K562 (cell line): ENCODE results near the gene KCND3. TPM values are rescaled to one million over a fixed set of nuclear protein-coding genes. Genes with fewer than 3 reads are reported as not detected.

ENCODE experiments used
- ATF1 ChIP-seq, 2 experiments: fragments of 450-650 bp in 1 of 2; IDR thresholded peaks; 2 replicates each; pipeline ENCODE4 v1.6.1; 2016; ENCODE audit warnings: missing compliant biosample characterization in 1 of 2, missing genetic modification characterization in 1 of 2
- BDP1 ChIP-seq: IDR thresholded peaks from 3 replicates; pipeline ENCODE4 v1.6.1; 2011; ENCODE audit not compliant: insufficient read length, insufficient read depth
- CBX1 ChIP-seq: sonication (generic); IDR thresholded peaks from 2 replicates; pipeline ENCODE4 v1.6.1; 2016; ENCODE audit warnings: antibody characterized with exemption, low read depth, mild to moderate bottlenecking
- CCNT2 ChIP-seq: IDR thresholded peaks from 2 replicates; pipeline ENCODE4 v1.6.1; 2011; ENCODE audit warnings: borderline replicate concordance, low read depth, mild to moderate bottlenecking, moderate library complexity, mixed read lengths, low read length; ENCODE audit not compliant: insufficient read length; ENCODE audit errors: extremely low read depth
- ETS2 ChIP-seq: IDR thresholded peaks from 2 replicates; pipeline ENCODE4 v1.6.1; 2016; ENCODE audit warnings: borderline replicate concordance, missing genetic modification characterization, mild to moderate bottlenecking, moderate library complexity, missing compliant biosample characterization; ENCODE audit not compliant: poor library complexity, severe bottlenecking
- JUNB ChIP-seq: fragments of 450-650 bp; formaldehyde crosslinking; conservative IDR thresholded peaks from 2 replicates; pipeline ENCODE4 v1.4.0; 2020; ENCODE audit warnings: mild to moderate bottlenecking
- MIER1 ChIP-seq: fragments of 450-650 bp; IDR thresholded peaks from 2 replicates; pipeline ENCODE4 v1.6.1; 2016; ENCODE audit warnings: antibody characterized with exemption, mild to moderate bottlenecking, low read depth
- NFXL1 ChIP-seq: fragments of 450-650 bp; formaldehyde crosslinking; IDR thresholded peaks from 2 replicates; pipeline ENCODE4 v1.4.0; 2021; ENCODE audit warnings: mild to moderate bottlenecking
- NONO ChIP-seq, 2 experiments: fragments of 200-400 bp in 1 of 2; fragments of 450-650 bp in 1 of 2; formaldehyde crosslinking in 1 of 2; IDR thresholded peaks; 2 replicates each; pipeline ENCODE4 v1.6.1; 2017; ENCODE audit warnings: low read depth in 2 of 2, mild to moderate bottlenecking in 2 of 2, moderate library complexity in 2 of 2, low read length in 1 of 2
- NR4A1 ChIP-seq, 2 experiments: fragments of 250-450 bp in 1 of 2; fragments of 450-650 bp in 1 of 2; sonication (Bioruptor Pico) in 1 of 2; IDR thresholded peaks; 2 replicates each; pipeline versions ENCODE4 v1.4.0 to v1.6.1; 2016 to 2020; ENCODE audit warnings: mild to moderate bottlenecking in 2 of 2, missing compliant biosample characterization in 1 of 2, missing genetic modification characterization in 1 of 2, moderate library complexity in 1 of 2
- RFX7 ChIP-seq: fragments of 250-450 bp; sonication (Bioruptor Pico); IDR thresholded peaks from 2 replicates; pipeline ENCODE4 v1.5.1; 2021; ENCODE audit warnings: mild to moderate bottlenecking
- SIX5 ChIP-seq, 2 experiments: IDR thresholded peaks; 2 replicates each; pipeline ENCODE4 v1.6.1; 2011; ENCODE audit warnings: low read length in 2 of 2, borderline replicate concordance in 1 of 2, low read depth in 1 of 2, mild to moderate bottlenecking in 1 of 2, moderate library complexity in 1 of 2; ENCODE audit not compliant: insufficient read depth in 1 of 2
- TAF1 ChIP-seq: IDR thresholded peaks from 2 replicates; pipeline ENCODE4 v1.6.1; 2011; ENCODE audit warnings: mild to moderate bottlenecking, low read length, moderate library complexity; ENCODE audit not compliant: insufficient read depth, control insufficient read depth, severe bottlenecking; ENCODE audit errors: extremely low read depth
- ZFPM2 ChIP-seq: fragments of 250-450 bp; sonication (Bioruptor Pico); IDR thresholded peaks from 2 replicates; pipeline ENCODE4 v1.5.1; 2022; ENCODE audit warnings: mild to moderate bottlenecking
- ZNF134 ChIP-seq: fragments of 250-450 bp; sonication (Bioruptor Pico); conservative IDR thresholded peaks from 2 replicates; pipeline ENCODE4 v1.4.0; 2020
- ZNF311 ChIP-seq: fragments of 250-450 bp; sonication (Bioruptor Pico); IDR thresholded peaks from 2 replicates; pipeline ENCODE4 v1.4.0; 2020; ENCODE audit warnings: mild to moderate bottlenecking, moderate library complexity
- ZNF584 ChIP-seq: fragments of 200-800 bp; sonication (Bioruptor generic); IDR thresholded peaks from 2 replicates; pipeline ENCODE4 v1.6.1; 2016; ENCODE audit warnings: low read depth, mild to moderate bottlenecking, missing genetic modification characterization, missing compliant biosample characterization
- ZNF766 ChIP-seq: fragments of 200-800 bp; sonication (Bioruptor generic); conservative IDR thresholded peaks from 2 replicates; pipeline ENCODE4 v1.6.1; 2016; ENCODE audit warnings: missing genetic modification characterization, missing compliant biosample characterization
- ZSCAN29 ChIP-seq: fragments of 450-650 bp; IDR thresholded peaks from 2 replicates; pipeline ENCODE4 v1.6.1; 2017
- polyA plus RNA-seq, 8 experiments: library from polyadenylated mRNA; depleted of rRNA in 4 of 8; stranded (reverse) in 5 of 8; unstranded in 3 of 8; fragments of >200 nt; fragmentation: Nextera tagmentation in 2 of 8; fragmentation: Illumina TruSeq in 1 of 8; extraction: Ambion mirVana in 2 of 8; extraction: Trizol in 1 of 8; gene quantifications; 2 replicates each; pipeline versions ENCODE4 v1.2.1 to v1.2.3, GENCODE V29; 2011 to 2014; ENCODE audit warnings: inconsistent platforms in 1 of 8, missing spikeins in 1 of 8
- total RNA-seq, 7 experiments: library from RNA; depleted of rRNA in 6 of 7; stranded (reverse); fragments of >200 nt in 6 of 7; fragmentation: Illumina TruSeq in 2 of 7; extraction: Trizol in 2 of 7; gene quantifications; 2 replicates each; pipeline versions ENCODE4 v1.2.1 to v1.2.3, GENCODE V29; 2011 to 2021; ENCODE audit warnings: low replicate concordance in 1 of 7
- TF ChIP-seq, protein P1 (sequence below): fragments of 250-450 bp; sonication (Bioruptor Pico); IDR thresholded peaks from 2 replicates; pipeline ENCODE4 v1.8.0; 2021; ENCODE audit warnings: borderline replicate concordance, mild to moderate bottlenecking, moderate library complexity; ENCODE audit not compliant: poor library complexity, severe bottlenecking
- TF ChIP-seq, protein P2 (sequence below): sonication (generic); formaldehyde crosslinking; IDR thresholded peaks from 2 replicates; pipeline ENCODE4 v1.8.0; 2023; ENCODE audit warnings: missing genetic modification reagents, mild to moderate bottlenecking, borderline replicate concordance

The KCND3 gene
- total and polyA plus RNA-seq, 9 of the 15 experiments (the other 6 are each of a cell fraction or from before 2014, with no cell fraction given) = not detected

DNA sequence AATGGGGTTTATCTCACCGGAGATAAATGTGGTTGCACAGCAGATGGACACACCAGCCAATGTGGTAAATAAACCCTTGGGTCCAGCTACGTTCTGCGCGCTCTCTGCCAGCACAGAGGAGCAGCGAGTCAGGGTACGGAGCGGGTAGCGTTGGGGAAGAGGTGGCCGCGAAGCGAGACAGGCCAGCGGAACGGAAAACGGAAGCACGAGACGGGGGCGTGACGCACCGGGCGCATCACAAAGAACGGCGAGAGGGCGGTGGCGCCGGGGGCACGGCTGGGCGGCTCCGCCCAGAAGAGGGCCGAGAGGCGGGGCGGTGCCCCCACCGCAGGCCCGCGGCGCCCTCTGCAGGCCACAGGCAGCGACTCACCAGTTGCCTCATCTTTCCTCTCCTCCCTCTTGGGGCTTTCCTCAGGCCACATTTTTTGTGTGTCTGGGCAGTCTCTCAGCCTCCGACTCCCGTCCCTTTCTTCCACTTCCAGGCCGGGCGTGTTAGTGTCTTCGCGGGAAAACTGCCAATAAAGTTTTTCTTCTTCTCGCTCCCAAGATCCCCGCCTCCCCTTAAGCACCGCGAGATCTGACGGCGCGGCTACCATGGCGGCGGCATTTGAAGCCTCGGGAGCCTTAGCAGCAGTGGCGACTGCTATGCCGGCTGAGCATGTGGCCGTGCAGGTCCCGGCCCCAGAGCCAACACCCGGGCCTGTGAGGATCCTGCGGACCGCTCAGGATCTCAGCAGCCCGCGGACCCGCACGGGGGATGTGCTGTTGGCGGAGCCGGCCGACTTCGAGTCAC lies 233.9 kb downstream of the KCND3 start, which contains the start of gene DDX20 (continued):
- TF ChIP-seq BDP1 = no peak
- no peak for TF ChIP-seq SIX5 (IDR thresholded peaks at IDR 0.05; ENCODE audit: borderline replicate concordance in 1 of 2, insufficient read depth in 1 of 2, low read depth in 1 of 2, low read length in 2 of 2)
- 0 out of 2 replicates have a peak, but pooled peaks have one; percentile 64 for TF ChIP-seq ZFPM2 (CRISPR knock-in tag)
- peak; percentile 88; the same call in 1 of the 2 replicates for TF ChIP-seq CBX1
- TF ChIP-seq ZSCAN29 = no peak
- TF ChIP-seq NR4A1 (CRISPR knock-in tag; IDR thresholded peaks at IDR 0.05) = peak; percentile 87; the same call in 1 of the 2 replicates
- TF ChIP-seq NR4A1 (tag; IDR thresholded peaks at IDR 0.05) = peak; percentile 46; the same call in 1 of the 2 replicates
- TF ChIP-seq, protein P1, sequence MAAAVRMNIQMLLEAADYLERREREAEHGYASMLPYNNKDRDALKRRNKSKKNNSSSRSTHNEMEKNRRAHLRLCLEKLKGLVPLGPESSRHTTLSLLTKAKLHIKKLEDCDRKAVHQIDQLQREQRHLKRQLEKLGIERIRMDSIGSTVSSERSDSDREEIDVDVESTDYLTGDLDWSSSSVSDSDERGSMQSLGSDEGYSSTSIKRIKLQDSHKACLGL (CRISPR knock-in tag) = peak; percentile 54
- no peak for TF ChIP-seq ZNF584
- no peak for TF ChIP-seq RFX7 (CRISPR knock-in tag)
- TF ChIP-seq NONO (IDR thresholded peaks at IDR 0.05; ENCODE audit: low read depth in 2 of 2, low read length in 1 of 2) = peak in 1 of 2 experiments; percentile 69; a peak in 2 of 4 replicates
- no peak for TF ChIP-seq ZNF311 (CRISPR knock-in tag)
- TF ChIP-seq MIER1 = no peak
- peak; percentile 95 for TF ChIP-seq CCNT2
- TF ChIP-seq, protein P2, sequence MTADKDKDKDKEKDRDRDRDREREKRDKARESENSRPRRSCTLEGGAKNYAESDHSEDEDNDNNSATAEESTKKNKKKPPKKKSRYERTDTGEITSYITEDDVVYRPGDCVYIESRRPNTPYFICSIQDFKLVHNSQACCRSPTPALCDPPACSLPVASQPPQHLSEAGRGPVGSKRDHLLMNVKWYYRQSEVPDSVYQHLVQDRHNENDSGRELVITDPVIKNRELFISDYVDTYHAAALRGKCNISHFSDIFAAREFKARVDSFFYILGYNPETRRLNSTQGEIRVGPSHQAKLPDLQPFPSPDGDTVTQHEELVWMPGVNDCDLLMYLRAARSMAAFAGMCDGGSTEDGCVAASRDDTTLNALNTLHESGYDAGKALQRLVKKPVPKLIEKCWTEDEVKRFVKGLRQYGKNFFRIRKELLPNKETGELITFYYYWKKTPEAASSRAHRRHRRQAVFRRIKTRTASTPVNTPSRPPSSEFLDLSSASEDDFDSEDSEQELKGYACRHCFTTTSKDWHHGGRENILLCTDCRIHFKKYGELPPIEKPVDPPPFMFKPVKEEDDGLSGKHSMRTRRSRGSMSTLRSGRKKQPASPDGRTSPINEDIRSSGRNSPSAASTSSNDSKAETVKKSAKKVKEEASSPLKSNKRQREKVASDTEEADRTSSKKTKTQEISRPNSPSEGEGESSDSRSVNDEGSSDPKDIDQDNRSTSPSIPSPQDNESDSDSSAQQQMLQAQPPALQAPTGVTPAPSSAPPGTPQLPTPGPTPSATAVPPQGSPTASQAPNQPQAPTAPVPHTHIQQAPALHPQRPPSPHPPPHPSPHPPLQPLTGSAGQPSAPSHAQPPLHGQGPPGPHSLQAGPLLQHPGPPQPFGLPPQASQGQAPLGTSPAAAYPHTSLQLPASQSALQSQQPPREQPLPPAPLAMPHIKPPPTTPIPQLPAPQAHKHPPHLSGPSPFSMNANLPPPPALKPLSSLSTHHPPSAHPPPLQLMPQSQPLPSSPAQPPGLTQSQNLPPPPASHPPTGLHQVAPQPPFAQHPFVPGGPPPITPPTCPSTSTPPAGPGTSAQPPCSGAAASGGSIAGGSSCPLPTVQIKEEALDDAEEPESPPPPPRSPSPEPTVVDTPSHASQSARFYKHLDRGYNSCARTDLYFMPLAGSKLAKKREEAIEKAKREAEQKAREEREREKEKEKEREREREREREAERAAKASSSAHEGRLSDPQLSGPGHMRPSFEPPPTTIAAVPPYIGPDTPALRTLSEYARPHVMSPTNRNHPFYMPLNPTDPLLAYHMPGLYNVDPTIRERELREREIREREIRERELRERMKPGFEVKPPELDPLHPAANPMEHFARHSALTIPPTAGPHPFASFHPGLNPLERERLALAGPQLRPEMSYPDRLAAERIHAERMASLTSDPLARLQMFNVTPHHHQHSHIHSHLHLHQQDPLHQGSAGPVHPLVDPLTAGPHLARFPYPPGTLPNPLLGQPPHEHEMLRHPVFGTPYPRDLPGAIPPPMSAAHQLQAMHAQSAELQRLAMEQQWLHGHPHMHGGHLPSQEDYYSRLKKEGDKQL = no peak
- TF ChIP-seq ATF1 (CRISPR knock-in tag; IDR thresholded peaks at IDR 0.05) = no peak
- peak; percentile 97 for TF ChIP-seq ATF1 (tag; IDR thresholded peaks at IDR 0.05)
- TF ChIP-seq JUNB (CRISPR knock-in tag) = no peak
- peak; percentile 44; the same call in 1 of the 2 replicates for TF ChIP-seq ZNF766 (CRISPR knock-in tag)
- 0 out of 2 replicates have a peak, but pooled peaks have one; percentile 6 for TF ChIP-seq ZNF134 (CRISPR knock-in tag)
- peak; percentile 94 for TF ChIP-seq TAF1
- no peak for TF ChIP-seq NFXL1 (CRISPR knock-in tag)
- no peak for TF ChIP-seq ETS2 (tag)
